Measurements from ENCODE around the gene PRKX. TPM values are rescaled to one million over a fixed set of nuclear protein-coding genes. Genes with fewer than 3 reads are reported as not detected.

Gene PRKX
- total and polyA plus RNA-seq, 2 of the 4 experiments (the other 2 are of a cell fraction): 7.2 to 14.9 TPM

DNA sequence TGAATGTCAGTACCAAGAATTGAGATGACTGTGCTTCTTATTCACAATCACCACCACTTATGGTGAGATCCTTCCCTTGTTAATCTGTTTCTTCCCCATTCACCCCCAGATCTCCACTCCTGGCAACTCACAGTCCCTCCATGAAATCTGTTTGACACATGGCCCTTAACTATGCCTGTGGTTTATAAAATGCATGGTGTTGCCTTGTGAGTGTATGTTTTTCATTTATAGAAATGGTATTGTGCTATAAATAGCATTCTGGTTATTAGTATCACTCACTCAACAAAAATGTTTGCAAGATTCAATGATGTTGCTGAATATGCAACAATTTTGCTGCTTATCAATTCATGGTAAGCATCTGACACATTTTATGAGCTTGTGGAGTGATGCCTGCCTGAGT is 131.0 kb downstream of the PRKX start:
- ATAC-seq (ENCODE audit: low read depth) (no peak), DNase-seq (peak; percentile 8)
- no TSS peak for BruUV-seq (replicated peaks)
- no peak overlapping the region for H3K56ac ChIP-seq (ENCODE audit: extremely low read depth, insufficient read depth, low read length)
- H3K4me3 ChIP-seq (ENCODE audit: insufficient read depth, low read depth, low read length): no peak overlapping the region
- H3K36me3 ChIP-seq (ENCODE audit: control insufficient read depth, insufficient read depth, low read length): no peaks in the 10 kb centered on the region
- no peak overlapping the region for H2BK5ac ChIP-seq (ENCODE audit: low read depth, low read length, poor library complexity, severe bottlenecking)
- H2AK5ac ChIP-seq (ENCODE audit: low read depth, low read length): no peak overlapping the region
- H3K9me1 ChIP-seq (ENCODE audit: insufficient read depth, low read length): no peaks in the 10 kb centered on the region
- 0 out of 2 replicates have a peak, but pooled peaks cover 2% of the 10 kb centered on the region for H3K9me3 ChIP-seq (ENCODE audit: control insufficient read depth, insufficient read depth, low read length)
- H4K91ac ChIP-seq (ENCODE audit: insufficient read depth, low read depth, low read length): no peak overlapping the region
- H2AFZ ChIP-seq (replicated peaks; ENCODE audit: low read length, poor library complexity): no peak overlapping the region
- H2BK20ac ChIP-seq (ENCODE audit: low read depth, low read length): no peak overlapping the region
- H3K4me2 ChIP-seq (ENCODE audit: low read depth, low read length): no peak overlapping the region
- H3K4me1 ChIP-seq (ENCODE audit: control insufficient read depth, insufficient read depth, low read length): no peaks in the 10 kb centered on the region
- no peak overlapping the region for H3K14ac ChIP-seq (replicated peaks; ENCODE audit: low read depth, low read length)
- no peak overlapping the region for H3K23ac ChIP-seq (ENCODE audit: low read depth, low read length)
- ChIA-PET POLR2A (ENCODE audit: unreplicated experiment) (no interaction called here), CTCF (no interaction called here)
- no peaks in the 10 kb centered on the region for H4K20me1 ChIP-seq (ENCODE audit: insufficient read depth, low read length)
- intact Hi-C loops (cut with micrococcal nuclease) (no loop called here), dilution Hi-C loops (cut with HindIII; ENCODE audit: low sequenced_read_pairs, unreplicated experiment) (no loop called here), in situ Hi-C loops (cut with MboI; ENCODE audit: low sequenced_read_pairs) (no loop called here)
- TF ChIP-seq CEBPB (IDR thresholded peaks at IDR 0.05; ENCODE audit: low read depth, low read length) (no peak), MAZ (IDR thresholded peaks at IDR 0.05; ENCODE audit: borderline replicate concordance, low read depth, low read length) (no peak), SMC3 (IDR thresholded peaks at IDR 0.05; ENCODE audit: low read depth, low read length) (no peak), MAFK (IDR thresholded peaks at IDR 0.05; ENCODE audit: low read depth, low read length) (no peak), NFE2L2 (IDR thresholded peaks at IDR 0.05; ENCODE audit: low read depth, low read length) (no peak), FOS (IDR thresholded peaks at IDR 0.05; ENCODE audit: low read depth, low read length) (no peak)
- no peak overlapping the region for H3K9ac ChIP-seq (ENCODE audit: low read depth, low read length)
- H3K4ac ChIP-seq (ENCODE audit: low read depth, low read length): no peak overlapping the region
- no peak overlapping the region for H2BK120ac ChIP-seq (ENCODE audit: low read depth, low read length)
- no peak overlapping the region for H3K18ac ChIP-seq (ENCODE audit: low read depth, low read length)
- no peak overlapping the region for H2BK15ac ChIP-seq (ENCODE audit: low read depth, low read length)
- no peak overlapping the region for H2AK9ac ChIP-seq (replicated peaks; ENCODE audit: low read depth, low read length, poor library complexity)
- H3K79me1 ChIP-seq (ENCODE audit: low read depth in 1 of 2, low read length in 2 of 2): no peaks in the 10 kb centered on the region
- no peak overlapping the region for H3K27ac ChIP-seq (ENCODE audit: insufficient read depth, low read length)
- H4K5ac ChIP-seq (ENCODE audit: low read depth, low read length): no peak overlapping the region
- H3K27me3 ChIP-seq (ENCODE audit: control insufficient read depth, insufficient read depth, low read length): no peaks in the 10 kb centered on the region
- no peak overlapping the region for H4K8ac ChIP-seq (ENCODE audit: low read depth in 2 of 2, low read length in 2 of 2)
